DMS 273 (cell line): Measurements from ENCODE around the gene SMURF1.

ENCODE experiments used
- DNase-seq: peaks from one replicate; lab custom pipeline; 2025; ENCODE audit not compliant: unreplicated experiment; lab: John Stamatoyannopoulos, UW

SMURF1 gene

DNA sequence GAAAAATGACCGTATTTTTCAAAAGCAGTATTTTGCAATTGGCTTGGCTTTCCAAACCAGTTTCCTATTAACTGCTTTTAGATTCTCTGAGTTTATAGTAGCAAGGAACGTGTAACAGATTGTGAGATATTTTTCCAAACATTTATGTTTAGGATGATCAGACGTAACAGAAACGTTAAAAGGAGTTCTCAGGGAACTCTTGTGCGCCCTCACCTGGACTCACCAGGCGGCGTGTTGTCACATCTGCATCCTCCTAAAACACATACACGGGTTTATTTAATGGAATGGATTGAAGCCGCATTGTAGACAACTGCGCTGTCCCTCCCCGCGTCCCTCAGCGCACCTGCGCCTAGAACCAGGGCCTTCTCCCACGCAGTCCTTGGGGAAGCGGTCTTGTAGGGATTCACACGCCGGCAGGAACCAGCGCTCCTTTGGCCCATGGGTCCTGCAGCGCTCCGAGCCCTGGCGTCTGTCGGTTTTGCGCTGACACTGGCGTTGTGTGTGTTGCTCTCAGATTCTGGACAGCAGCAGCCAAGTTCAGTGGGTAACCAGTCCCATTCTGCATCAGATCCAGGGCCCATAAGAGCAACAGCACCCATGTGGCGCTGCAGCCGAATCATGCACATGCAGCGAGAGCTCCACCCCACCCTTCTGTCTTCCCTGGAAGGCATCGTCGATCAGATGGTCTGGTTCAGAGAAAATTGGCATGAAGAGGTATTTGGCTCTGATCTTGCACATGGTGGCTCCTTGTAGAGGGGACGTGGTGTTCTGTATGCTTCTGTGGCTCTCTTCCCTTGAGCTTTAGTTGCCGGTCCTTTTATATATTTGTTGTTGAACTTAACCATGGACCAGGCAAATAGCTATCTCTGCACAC is 150.6 kb downstream of the SMURF1 start:
- DNase-seq, result no peak

DNA sequence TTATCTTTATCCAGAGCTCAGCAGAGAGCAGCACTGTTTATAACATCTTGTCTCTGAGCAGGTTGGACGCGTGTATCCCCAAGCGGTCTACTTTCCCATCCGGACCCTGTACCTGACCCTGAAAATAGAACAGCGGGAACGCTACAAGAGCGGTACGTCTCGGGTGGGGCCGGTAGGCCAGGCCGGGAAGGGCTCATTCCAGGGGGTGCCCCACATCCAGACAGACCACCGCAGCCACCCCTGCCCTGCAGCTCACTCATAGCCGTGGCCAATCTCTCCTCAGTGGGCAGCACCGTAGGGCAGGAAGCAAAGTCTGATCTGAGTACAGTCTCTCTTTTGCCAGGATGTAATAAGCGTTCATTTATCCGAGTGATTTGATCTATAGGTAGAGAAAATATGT is 151.8 kb downstream of the SMURF1 start:
- no peak for DNase-seq

DNA sequence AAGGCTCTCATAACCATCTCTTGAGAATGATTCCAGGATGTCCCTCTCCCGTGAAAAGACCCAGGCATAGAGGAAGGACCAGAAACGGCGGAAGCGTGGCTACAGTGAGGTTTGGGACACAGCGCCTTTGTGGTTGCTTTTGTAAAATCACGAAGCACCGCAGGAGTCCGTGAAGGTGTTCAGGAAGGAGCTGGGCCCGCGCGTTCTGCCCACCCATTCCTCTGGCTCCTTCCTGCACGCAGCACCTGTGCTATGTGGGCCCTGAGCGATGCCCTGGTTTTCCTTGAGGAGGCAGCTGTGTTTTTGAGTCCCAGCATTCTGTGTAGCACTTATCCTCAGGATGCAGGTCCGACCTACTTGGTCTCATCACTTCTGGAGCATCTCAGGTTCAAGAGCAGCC is 152.8 kb downstream of the SMURF1 start:
- no peak for DNase-seq

DNA sequence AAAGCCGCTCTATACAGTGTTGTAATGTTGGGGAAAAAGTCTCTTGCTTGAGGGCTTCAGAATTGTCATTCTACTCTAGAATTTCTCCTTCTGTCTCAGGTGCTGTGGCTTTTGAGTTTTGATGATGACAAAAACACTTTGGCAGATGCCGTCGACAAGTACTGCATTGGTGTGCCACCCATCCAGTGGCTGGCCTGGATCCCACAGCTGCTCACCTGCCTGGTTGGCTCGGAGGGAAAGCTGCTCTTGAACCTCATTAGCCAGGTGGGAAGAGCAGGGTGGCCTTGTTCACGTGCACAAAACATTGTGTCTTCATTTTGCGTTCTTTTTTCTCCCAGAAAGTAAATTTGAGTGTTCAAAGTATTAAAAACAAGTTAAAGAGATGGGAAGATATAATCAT is 153.6 kb downstream of the SMURF1 start:
- no peak for DNase-seq

DNA sequence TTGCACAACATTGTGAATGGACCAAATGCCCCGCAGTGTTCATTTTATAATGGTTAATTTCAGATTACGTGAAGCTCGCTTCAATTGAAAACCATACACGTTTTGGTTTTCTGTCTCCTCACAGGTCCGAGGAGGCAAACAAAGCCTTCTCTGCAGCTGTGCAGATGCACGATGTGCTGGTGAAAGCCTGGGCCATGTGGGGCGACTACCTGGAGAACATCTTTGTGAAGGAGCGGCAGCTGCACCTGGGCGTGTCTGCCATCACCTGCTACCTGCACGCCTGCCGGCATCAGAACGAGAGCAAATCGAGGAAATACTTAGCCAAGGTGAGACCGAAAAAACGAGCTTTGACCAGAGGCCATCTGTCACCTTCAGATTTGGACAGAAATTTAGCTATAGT is 155.3 kb downstream of the SMURF1 start:
- DNase-seq, result no peak

- DNase-seq, result no peak
These were observed 158.0 kb downstream of the SMURF1 start for GRCh38 chr7:98985945-98986344.

GRCh38 chr7:98985406-98985805 is 158.5 kb downstream of the SMURF1 start:
- no peak for DNase-seq

DNA sequence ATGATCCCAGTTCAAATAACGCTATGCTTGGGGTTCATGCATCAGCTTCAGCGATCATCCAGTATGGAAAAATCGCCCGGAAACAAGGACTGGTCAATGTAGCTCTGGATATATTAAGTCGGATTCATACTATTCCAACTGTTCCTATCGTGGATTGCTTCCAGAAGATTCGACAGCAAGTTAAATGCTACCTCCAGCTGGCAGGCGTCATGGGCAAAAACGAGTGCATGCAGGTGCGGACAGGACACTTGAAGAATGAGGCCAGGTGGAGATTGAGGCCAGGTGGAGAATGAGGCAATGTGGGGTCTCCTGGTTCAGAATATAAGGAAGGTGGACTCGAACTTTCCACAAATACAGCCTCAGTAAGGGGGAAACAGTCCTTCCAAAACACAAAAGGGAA is 159.8 kb downstream of the SMURF1 start:
- DNase-seq, result no peak

DNA sequence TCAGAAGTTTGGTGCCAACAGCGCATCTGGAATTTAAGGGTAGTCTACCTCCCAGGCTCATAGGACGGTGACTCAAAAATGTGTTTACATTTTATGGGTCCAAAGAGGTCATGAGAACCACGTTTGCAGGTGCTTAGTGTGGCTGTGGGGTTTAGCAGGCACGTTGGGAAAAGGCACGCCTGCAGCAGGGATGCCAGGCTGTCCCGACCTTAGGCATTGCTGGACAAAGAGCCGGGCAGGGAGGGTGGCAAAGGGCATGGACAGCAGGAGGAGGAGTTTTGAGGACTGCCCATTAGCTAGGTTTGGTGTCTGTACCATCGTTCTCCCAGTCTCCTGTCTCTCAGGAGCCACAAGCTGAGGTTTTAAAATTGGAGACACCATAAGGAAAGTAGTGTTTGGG is 161.2 kb downstream of the SMURF1 start:
- DNase-seq, result no peak

DNA sequence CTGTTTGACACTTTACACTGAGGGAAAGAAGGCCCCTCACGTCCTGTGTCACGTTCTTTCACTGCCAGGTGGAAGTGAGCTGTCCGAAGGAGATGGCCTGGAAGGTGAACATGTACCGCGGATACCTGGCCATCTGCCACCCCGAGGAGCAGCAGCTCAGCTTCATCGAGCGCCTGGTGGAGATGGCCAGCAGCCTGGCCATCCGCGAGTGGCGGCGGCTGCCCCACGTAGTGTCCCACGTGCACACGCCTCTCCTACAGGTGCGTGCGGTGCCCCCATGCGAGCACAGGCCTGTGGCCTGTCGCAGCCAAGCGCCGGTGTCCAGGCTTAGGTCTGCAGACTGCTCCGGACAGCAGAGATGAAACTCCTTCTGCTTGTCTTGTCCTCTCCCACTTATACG is 162.2 kb downstream of the SMURF1 start:
- no peak for DNase-seq

DNA sequence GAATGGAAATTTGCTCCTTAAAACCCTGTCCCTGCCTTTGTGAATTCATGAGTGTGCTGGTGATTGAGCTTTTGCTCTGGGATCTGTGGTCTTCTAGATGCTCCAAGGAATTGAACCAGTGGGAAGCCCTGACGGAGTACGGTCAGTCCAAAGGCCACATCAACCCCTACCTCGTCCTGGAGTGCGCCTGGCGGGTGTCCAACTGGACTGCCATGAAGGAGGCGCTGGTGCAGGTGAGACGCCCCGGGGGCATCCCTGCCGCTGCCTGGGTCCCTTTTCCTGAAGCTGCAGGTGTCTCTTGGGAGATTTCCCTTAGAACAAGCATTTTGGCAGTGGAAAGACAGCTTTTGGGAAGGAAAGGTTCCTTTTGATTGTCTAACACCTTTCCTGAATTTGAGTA is 165.2 kb downstream of the SMURF1 start:
- DNase-seq, result no peak
